ENCODE measurements around the gene HEPHL1. TPM values are rescaled to one million over a fixed set of nuclear protein-coding genes. Genes with fewer than 3 reads are reported as not detected.

Gene HEPHL1
- polyA plus RNA-seq, 3 donors = not detected

- Mint-ChIP-seq H3K9me3 (peaks cover 0 to 4% (median 2%) of the 10 kb centered on the region in 7 donors), H3K4me1 (no peaks in the 10 kb centered on the region), H3K36me3 (no peaks in the 10 kb centered on the region), H3K27me3 (ENCODE audit: low read depth in 3 of 3) (peaks cover 0 to 6% (median 3%) of the 10 kb centered on the region in 3 donors), H3K27ac (no peak overlapping the region), H3K4me3 (no peak overlapping the region)
- intact Hi-C loops (cut with micrococcal nuclease) = no loop called here
- H3K9me3 ChIP-seq (replicated peaks in 1 of 2; ENCODE audit: control insufficient read depth in 1 of 2, insufficient read depth in 1 of 2, low read length in 2 of 2) = peaks cover 0 to 7% of the 10 kb centered on the region in 2 donors
- no peaks in the 10 kb centered on the region for H3K36me3 ChIP-seq (replicated peaks in 1 of 2; ENCODE audit: control insufficient read depth in 1 of 2, insufficient read depth in 2 of 2, low read length in 2 of 2)
- DNase-seq = no peak
- no peaks in the 10 kb centered on the region for H4K20me1 ChIP-seq (ENCODE audit: insufficient read depth, low read length)
- H3K27me3 ChIP-seq (ENCODE audit: control insufficient read depth in 2 of 2, insufficient read depth in 2 of 2, low read length in 2 of 2) = no peaks in the 10 kb centered on the region
- no peak overlapping the region for H3K9ac ChIP-seq (ENCODE audit: insufficient read depth, low read length, poor library complexity, severe bottlenecking)
- no peaks in the 10 kb centered on the region for H3K4me1 ChIP-seq (ENCODE audit: control insufficient read depth in 1 of 2, insufficient read depth in 2 of 2, low read length in 2 of 2)
- H3K4me2 ChIP-seq (replicated peaks; ENCODE audit: extremely low read depth, low read length, poor library complexity, severe bottlenecking) = no peak overlapping the region
- no peak overlapping the region for H3K4me3 ChIP-seq (replicated peaks in 1 of 3; ENCODE audit: low read depth in 2 of 3, low read length in 3 of 3)
- H3K79me2 ChIP-seq (ENCODE audit: insufficient read depth, low read length) = no peaks in the 10 kb centered on the region
- no peak for TF ChIP-seq CTCF (IDR thresholded peaks at IDR 0.05)
- no peak overlapping the region for H2AFZ ChIP-seq (ENCODE audit: insufficient read depth, low read depth, low read length, poor library complexity, severe bottlenecking)
- H3K27ac ChIP-seq (ENCODE audit: low read depth in 1 of 2, low read length in 2 of 2) = no peak overlapping the region
Observed at GRCh38 chr11:94059065-94059464, 37.9 kb downstream of the HEPHL1 start.

GRCh38 chr11:94060401-94060800 is 39.2 kb downstream of the HEPHL1 start:
- Histone ChIP-seq H3K9ac (ENCODE audit: insufficient read depth, low read length, poor library complexity, severe bottlenecking) (no peak overlapping the region), H3K79me2 (ENCODE audit: insufficient read depth, low read length) (no peaks in the 10 kb centered on the region), H2AFZ (ENCODE audit: insufficient read depth, low read depth, low read length, poor library complexity, severe bottlenecking) (no peak overlapping the region), H4K20me1 (ENCODE audit: insufficient read depth, low read length) (no peaks in the 10 kb centered on the region), H3K36me3 (replicated peaks in 1 of 2; ENCODE audit: control insufficient read depth in 1 of 2, insufficient read depth in 2 of 2, low read length in 2 of 2) (no peaks in the 10 kb centered on the region), H3K4me1 (ENCODE audit: control insufficient read depth in 1 of 2, insufficient read depth in 2 of 2, low read length in 2 of 2) (no peaks in the 10 kb centered on the region), H3K9me3 (replicated peaks in 1 of 2; ENCODE audit: control insufficient read depth in 1 of 2, insufficient read depth in 1 of 2, low read length in 2 of 2) (peaks cover 0 to under 1% of the 10 kb centered on the region in 2 donors), H3K27me3 (ENCODE audit: control insufficient read depth in 2 of 2, insufficient read depth in 2 of 2, low read length in 2 of 2) (no peaks in the 10 kb centered on the region), H3K4me3 (replicated peaks in 1 of 3; ENCODE audit: low read depth in 2 of 3, low read length in 3 of 3) (no peak overlapping the region), H3K27ac (ENCODE audit: low read depth in 1 of 2, low read length in 2 of 2) (no peak overlapping the region), H3K4me2 (replicated peaks; ENCODE audit: extremely low read depth, low read length, poor library complexity, severe bottlenecking) (no peak overlapping the region)
- no peak for DNase-seq
- intact Hi-C loops (cut with micrococcal nuclease) = no loop called here
- H3K9me3 Mint-ChIP-seq = peaks cover 0 to 5% (median 0%) of the 10 kb centered on the region in 7 donors
- no peaks in the 10 kb centered on the region for H3K36me3 Mint-ChIP-seq
- peaks cover 0 to 8% (median 3%) of the 10 kb centered on the region in 3 donors for H3K27me3 Mint-ChIP-seq (ENCODE audit: low read depth in 3 of 3)
- H3K4me1 Mint-ChIP-seq = no peaks in the 10 kb centered on the region
- H3K27ac Mint-ChIP-seq = no peak overlapping the region
- TF ChIP-seq CTCF (IDR thresholded peaks at IDR 0.05) = no peak
- H3K4me3 Mint-ChIP-seq = no peak overlapping the region

Data from CD14-positive monocyte (primary cell).